ENCODE measurements around the gene PTMS.

- TF ChIP-seq CTCF (IDR thresholded peaks at IDR 0.05) (no peak), POLR2A (IDR thresholded peaks at IDR 0.05) (no peak)
Measured at GRCh38 chr12:6819106-6820030, 53.2 kb downstream of the PTMS start.

Data from adrenal gland (tissue), 5 donors.